GM13977 (cell line): ENCODE data around the gene TNFRSF17.

Experiments used
- DNase-seq: peaks from one replicate; pipeline ENCODE4 v3.0.0; 2012; ENCODE audit warnings: low spot score
- in situ Hi-C: fragments of 300-500 bp; cut with MboI; formaldehyde crosslinking; loops from one replicate; pipeline ENCODE4 v1.12.0; 2022; ENCODE audit warnings: low sequenced_read_pairs, low pct_unique_long_range_greater_than_20kb, mixed read lengths, inconsistent platforms; ENCODE audit not compliant: unreplicated experiment
- TF ChIP-seq, protein P1 (sequence below): IDR thresholded peaks from 2 replicates; pipeline ENCODE4 v1.5.1; 2012; ENCODE audit warnings: mild to moderate bottlenecking, control low read depth; ENCODE audit not compliant: insufficient read depth; ENCODE audit errors: extremely low read depth, missing control alignments

The TNFRSF17 gene

DNA sequence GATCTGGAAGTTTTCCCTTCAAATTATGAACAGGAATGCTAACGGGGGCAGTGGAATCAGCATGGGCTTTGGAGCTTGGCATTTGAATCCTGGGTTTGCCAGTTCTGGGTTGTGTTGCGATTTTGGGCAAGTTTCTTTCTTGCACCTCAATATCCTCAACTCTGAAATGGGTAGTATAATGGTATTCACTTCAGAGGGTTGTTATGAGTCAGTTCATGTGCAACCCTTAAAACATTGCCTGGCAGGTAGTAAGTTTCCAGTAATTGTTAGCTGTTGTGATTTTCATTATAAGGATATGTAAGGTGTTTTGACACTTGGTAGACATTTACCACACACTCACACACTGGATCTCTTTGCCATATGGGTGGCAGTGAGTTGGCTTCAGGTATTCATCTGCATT is 44.9 kb downstream of the TNFRSF17 start:
- in situ Hi-C loops = no loop called here
- TF ChIP-seq, protein P1, sequence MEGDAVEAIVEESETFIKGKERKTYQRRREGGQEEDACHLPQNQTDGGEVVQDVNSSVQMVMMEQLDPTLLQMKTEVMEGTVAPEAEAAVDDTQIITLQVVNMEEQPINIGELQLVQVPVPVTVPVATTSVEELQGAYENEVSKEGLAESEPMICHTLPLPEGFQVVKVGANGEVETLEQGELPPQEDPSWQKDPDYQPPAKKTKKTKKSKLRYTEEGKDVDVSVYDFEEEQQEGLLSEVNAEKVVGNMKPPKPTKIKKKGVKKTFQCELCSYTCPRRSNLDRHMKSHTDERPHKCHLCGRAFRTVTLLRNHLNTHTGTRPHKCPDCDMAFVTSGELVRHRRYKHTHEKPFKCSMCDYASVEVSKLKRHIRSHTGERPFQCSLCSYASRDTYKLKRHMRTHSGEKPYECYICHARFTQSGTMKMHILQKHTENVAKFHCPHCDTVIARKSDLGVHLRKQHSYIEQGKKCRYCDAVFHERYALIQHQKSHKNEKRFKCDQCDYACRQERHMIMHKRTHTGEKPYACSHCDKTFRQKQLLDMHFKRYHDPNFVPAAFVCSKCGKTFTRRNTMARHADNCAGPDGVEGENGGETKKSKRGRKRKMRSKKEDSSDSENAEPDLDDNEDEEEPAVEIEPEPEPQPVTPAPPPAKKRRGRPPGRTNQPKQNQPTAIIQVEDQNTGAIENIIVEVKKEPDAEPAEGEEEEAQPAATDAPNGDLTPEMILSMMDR = no peak
- no peak for DNase-seq

DNA sequence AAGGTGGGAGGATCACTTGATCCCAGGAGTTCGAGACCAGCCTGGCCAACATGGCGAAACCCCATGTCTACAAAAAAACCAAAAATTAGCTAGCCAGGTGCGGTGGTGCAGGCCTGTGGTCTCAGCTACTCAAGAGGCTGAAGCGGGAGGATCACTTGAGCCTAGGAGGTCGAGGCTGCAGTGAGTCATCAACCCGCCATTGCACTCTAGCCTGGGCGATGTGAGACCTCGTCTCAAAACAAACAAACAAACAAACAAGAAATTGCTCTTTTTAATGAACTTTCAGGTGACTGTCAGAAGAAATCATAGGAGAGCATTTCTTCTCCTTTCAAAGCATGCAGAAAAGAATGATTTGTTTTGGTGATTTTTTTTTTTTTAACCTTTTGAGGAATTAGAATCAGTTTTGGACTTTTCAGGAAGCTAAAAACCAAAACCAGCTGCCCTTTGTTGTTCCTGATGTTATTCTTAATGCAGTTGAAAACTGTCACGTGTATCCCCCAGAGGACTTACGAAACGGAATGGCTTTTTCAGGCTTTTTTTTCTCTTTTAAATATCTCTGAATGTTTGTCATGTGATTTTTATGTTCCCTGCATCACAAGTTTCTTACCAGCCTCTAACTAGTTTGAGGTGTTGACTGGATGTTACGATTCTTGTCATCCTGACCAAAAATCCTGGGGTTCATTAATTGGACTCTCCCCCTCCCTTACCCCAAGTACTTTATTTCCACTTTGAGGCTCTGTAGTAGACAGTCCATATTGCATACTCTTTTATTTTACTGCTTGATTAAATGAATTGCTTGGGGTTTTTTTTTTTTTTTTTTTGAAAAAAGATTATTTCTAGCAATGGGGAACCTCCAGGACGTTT is 45.6 kb downstream of the TNFRSF17 start:
- in situ Hi-C loops = no loop called here
- no peak for DNase-seq
- TF ChIP-seq, protein P1 = no peak

DNA sequence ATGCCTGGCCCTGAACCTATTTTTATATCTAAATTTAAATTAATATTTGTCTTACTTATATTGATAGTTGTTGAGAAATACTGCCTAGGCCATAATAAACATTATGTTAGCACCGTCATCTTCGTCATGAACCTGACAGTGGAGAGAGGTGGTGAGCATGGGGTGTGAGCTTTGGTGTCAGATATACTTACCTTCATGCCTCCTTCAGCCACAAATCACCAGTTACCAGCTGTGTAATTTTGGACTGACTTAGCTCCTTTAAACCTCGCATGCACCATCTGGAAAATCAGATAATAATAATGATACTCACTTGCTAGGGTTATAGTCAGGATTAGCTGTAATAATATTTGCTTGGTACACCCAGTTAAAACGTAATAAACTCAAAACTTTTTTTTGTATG is 46.6 kb downstream of the TNFRSF17 start:
- TF ChIP-seq, protein P1 = no peak
- DNase-seq = no peak
- in situ Hi-C loops = no loop called here

DNA sequence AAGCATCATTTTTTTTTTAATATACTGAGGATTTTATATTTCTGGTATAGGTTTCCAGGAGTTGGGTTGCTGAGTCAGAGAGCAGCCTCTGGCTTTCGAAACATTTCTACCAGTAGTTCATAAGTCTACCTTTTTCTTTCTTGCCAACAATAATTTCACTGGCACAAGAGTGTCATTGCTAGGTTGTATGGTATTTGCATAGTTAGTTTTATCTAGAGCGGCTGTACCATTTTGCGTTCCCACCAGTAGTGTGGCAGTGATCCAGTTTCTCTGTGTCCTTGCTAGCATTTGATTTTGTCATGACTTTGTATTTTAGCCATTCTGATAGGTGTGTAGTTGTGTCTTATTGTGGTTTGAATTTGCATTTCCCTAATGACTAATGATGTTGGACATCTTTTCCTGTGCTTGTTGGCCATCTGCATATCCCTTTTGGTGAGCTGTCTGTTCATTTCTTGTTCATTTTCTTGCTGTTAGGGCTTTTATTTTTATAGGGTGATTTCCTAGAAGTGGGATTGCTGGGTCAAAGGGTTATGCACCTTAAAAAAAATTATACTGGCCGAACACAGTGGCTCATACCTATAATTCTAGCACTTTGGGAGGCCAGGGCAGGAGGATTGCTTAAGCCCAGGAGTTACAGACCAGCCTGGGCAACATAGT is 51.4 kb downstream of the TNFRSF17 start:
- TF ChIP-seq, protein P1 = no peak
- no peak for DNase-seq
- in situ Hi-C loops = no loop called here

DNA sequence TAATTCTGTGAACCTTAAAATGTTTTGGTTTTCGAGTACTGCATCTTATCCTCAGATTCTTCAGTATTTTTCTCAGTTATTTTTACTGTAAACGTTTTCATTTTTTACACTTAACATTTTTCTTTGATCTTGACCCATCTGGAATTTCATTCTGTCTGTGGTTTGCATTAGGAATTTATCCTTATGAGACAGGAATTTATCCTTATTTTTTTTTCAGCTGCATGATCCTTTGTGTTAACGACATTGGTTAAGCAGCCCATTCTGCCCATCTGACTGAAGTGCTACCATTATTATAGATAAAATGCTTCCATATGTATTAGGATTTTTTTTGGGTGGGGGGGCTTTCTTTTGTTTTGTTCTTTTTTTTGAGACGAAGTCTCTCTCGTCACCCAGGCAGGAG is 52.5 kb downstream of the TNFRSF17 start:
- TF ChIP-seq, protein P1 = no peak
- in situ Hi-C loops = no loop called here
- DNase-seq = no peak
